ENCODE measurements around the gene ASB15. TPM values are rescaled to one million over a fixed set of nuclear protein-coding genes. Genes with fewer than 3 reads are reported as not detected.
"Not testable (repeated sequence)": the region's sequence is repeated elsewhere in the genome, so short reads cannot be mapped to it uniquely, and the experiment has no call there.

ASB15 gene
- polyA plus RNA-seq, 1 donor = 2.5 TPM

- no peak for DNase-seq
These were observed 3.0 kb upstream of the ASB15 start for GRCh38 chr7:123598657-123599056.

GRCh38 chr7:123599766-123600165, 1.9 kb upstream of the ASB15 start:
- DNase-seq = no peak

- no peak for DNase-seq
These were observed 745 bp upstream of the ASB15 start for GRCh38 chr7:123600876-123601275.

GRCh38 chr7:123602648-123603047, 1.0 kb downstream of the ASB15 start:
- DNase-seq = no peak

GRCh38 chr7:123604739-123605138, 3.1 kb downstream of the ASB15 start:
- DNase-seq = no peak

GRCh38 chr7:123607423-123607975, 5.9 kb downstream of the ASB15 start:
- DNase-seq = no peak

GRCh38 chr7:123608991-123609882, 7.6 kb downstream of the ASB15 start:
- no peak for DNase-seq

- no peak for DNase-seq
These were observed 8.2 kb downstream of the ASB15 start for GRCh38 chr7:123609883-123610239.

GRCh38 chr7:123612024-123612423, 10.4 kb downstream of the ASB15 start:
- no peak for DNase-seq

- DNase-seq = no peak
These were observed 13.7 kb downstream of the ASB15 start for GRCh38 chr7:123615344-123615743.

- no peak for DNase-seq
These were observed 14.6 kb downstream of the ASB15 start for GRCh38 chr7:123616223-123616622.

- DNase-seq = no peak
These were observed 20.1 kb downstream of the ASB15 start for GRCh38 chr7:123621707-123622106.

GRCh38 chr7:123622660-123623386, 21.2 kb downstream of the ASB15 start:
- peak; percentile 26 for DNase-seq

- no peak for DNase-seq
These were observed 23.0 kb downstream of the ASB15 start for GRCh38 chr7:123624527-123625183.

- DNase-seq = no peak
These were observed 23.6 kb downstream of the ASB15 start for GRCh38 chr7:123625254-123625653.

GRCh38 chr7:123627851-123628250, 26.2 kb downstream of the ASB15 start:
- no peak for DNase-seq

GRCh38 chr7:123628829-123629228, 27.2 kb downstream of the ASB15 start:
- no peak for DNase-seq

GRCh38 chr7:123629281-123629680, 27.7 kb downstream of the ASB15 start:
- no peak for DNase-seq

- no peak for DNase-seq
These were observed 31.2 kb downstream of the ASB15 start for GRCh38 chr7:123632808-123633207.

GRCh38 chr7:123633553-123633952, 31.9 kb downstream of the ASB15 start:
- no peak for DNase-seq

- not testable (repeated sequence) for DNase-seq
These were observed 32.5 kb downstream of the ASB15 start for GRCh38 chr7:123634011-123634573.

Data from left kidney (tissue), 2 donors.